ENCODE data around the gene IL23R. TPM values are rescaled to one million over a fixed set of nuclear protein-coding genes. Genes with fewer than 3 reads are reported as not detected.
"Not testable (repeated sequence)": the region's sequence is repeated elsewhere in the genome, so short reads cannot be mapped to it uniquely, and the experiment has no call there.

Gene IL23R
- total and polyA plus RNA-seq, 2 of the 8 experiments (the other 6 are each of a cell fraction or from before 2014, with no cell fraction given), result not detected

DNA sequence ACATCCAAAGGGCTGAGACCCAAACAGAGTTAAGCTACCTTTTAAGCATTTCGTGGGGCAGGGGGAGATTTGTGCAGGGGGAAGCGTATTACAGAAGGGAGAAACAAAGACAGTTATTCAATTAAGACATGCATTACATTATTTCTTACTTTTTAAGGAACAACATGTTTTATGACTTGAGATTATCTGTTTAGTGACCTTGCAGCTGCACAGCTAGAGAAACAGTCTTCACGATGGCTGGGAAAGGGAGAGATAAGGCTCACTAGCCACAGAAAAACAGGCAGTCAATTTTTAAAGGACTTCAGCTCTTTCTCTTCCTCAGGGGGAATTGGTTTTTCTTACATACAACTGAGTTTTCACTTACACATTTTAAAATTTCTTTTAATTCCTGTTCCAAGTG, 24.4 kb upstream of the IL23R start:
- DNase-seq (ENCODE audit: low read depth in 1 of 2, low spot score in 2 of 2); H3K23ac ChIP-seq (ENCODE audit: insufficient read length); H3K9ac ChIP-seq (replicated peaks in 1 of 4; ENCODE audit: extremely low read depth in 1 of 4, low read depth in 3 of 4, low read length in 3 of 4); H3K23me2 ChIP-seq (ENCODE audit: low read depth, low read length); H3K27ac ChIP-seq (ENCODE audit: low read depth, low read length); H3K4me1 ChIP-seq (replicated peaks in 1 of 4; ENCODE audit: control insufficient read depth in 3 of 4, insufficient read depth in 4 of 4, low read length in 3 of 4); H2BK15ac ChIP-seq (ENCODE audit: low read length); H3K79me1 ChIP-seq (ENCODE audit: low read depth, low read length); H3K56ac ChIP-seq (replicated peaks; ENCODE audit: insufficient read length, low read depth, low read length); H3K36me3 ChIP-seq (ENCODE audit: control insufficient read depth in 2 of 4, insufficient read depth in 4 of 4, low read length in 3 of 4); H4K5ac ChIP-seq (ENCODE audit: insufficient read length, low read depth, low read length); H2AFZ ChIP-seq (ENCODE audit: low read length); H2BK20ac ChIP-seq (ENCODE audit: low read length); H4K91ac ChIP-seq (replicated peaks; ENCODE audit: insufficient read length, low read length); H3K4me3 ChIP-seq (ENCODE audit: extremely low read depth in 1 of 4, insufficient read depth in 2 of 4, low read depth in 3 of 4, low read length in 4 of 4); H3K9me3 ChIP-seq (ENCODE audit: insufficient read depth in 2 of 2, low read depth in 1 of 2, low read length in 1 of 2); POLR2A ChIA-PET (ENCODE audit: partially characterized antibody); H3K18ac ChIP-seq (ENCODE audit: extremely low read depth, low read length); H2AK5ac ChIP-seq (ENCODE audit: low read depth, low read length); H3K4me2 ChIP-seq (ENCODE audit: insufficient read depth in 1 of 2, low read depth in 2 of 2, low read length in 2 of 2); H3K79me2 ChIP-seq (ENCODE audit: control insufficient read depth in 1 of 2, insufficient read depth in 2 of 2, low read length in 2 of 2); H2BK120ac ChIP-seq (replicated peaks; ENCODE audit: low read depth, low read length); H4K20me1 ChIP-seq (replicated peaks in 1 of 2; ENCODE audit: control insufficient read depth in 1 of 2, insufficient read depth in 2 of 2, low read length in 2 of 2); H2BK5ac ChIP-seq (ENCODE audit: low read depth, low read length); FAIRE-seq; H2BK12ac ChIP-seq (ENCODE audit: low read depth, low read length); H4K8ac ChIP-seq (ENCODE audit: extremely low read depth, insufficient read depth, low read length); H3K4ac ChIP-seq (replicated peaks; ENCODE audit: insufficient read length, low read depth, low read length); H3K27me3 ChIP-seq (replicated peaks in 1 of 4; ENCODE audit: control insufficient read depth in 3 of 4, extremely low read depth in 1 of 4, insufficient read depth in 3 of 4, low read length in 3 of 4); H3K14ac ChIP-seq (ENCODE audit: insufficient read length): not testable (repeated sequence)
- 94% methylated on average over 3 of the region's 3 CpGs; no CpG with 5 or more reads in 1 of the 2 experiments for WGBS, 2 experiments (ENCODE audit: extremely low coverage in 1 of 2, insufficient coverage in 1 of 2, insufficient read length in 1 of 2, insufficient replicate concordance in 2 of 2, low coverage in 1 of 2, low lambda C conversion rate in 2 of 2, missing lambda C conversion rate in 1 of 2)
- CTCF ChIA-PET (ENCODE audit: partially characterized antibody), result interaction anchor here (0.6 to 2.1 kb wide), 5 partner anchors 72 to 169 kb away, joined by 3 to 10 read pairs (median 5); no protein-coding TSS in a partner anchor

Measured in H1 (cell line).